GM18526 (cell line): ENCODE measurements around the gene VWA5B1.

Experiments
- POLR2A ChIP-seq: IDR thresholded peaks from 3 replicates; pipeline ENCODE4 v1.6.1; 2011; ENCODE audit not compliant: insufficient read length; ENCODE audit errors: extremely low read depth

Gene VWA5B1

DNA sequence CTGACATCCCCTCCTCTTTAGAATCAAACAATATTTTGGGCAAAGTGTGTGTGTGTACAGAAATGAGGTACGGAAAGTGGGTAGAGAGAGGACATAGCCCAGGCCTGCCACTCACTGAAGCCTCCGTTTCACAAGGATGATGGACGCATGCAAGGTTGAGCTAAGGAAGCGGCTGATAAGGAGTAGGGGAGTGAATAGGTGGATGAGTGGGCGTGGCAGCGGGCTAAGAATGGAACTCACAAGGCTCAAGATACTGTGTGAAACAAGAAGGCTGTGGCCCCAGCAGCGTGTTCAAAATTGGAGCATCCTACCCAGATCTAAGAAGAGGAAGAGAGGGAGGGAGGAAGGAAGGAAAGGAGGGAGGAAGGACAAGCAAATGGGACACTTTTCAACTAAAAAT lies 37.5 kb downstream of the VWA5B1 start:
- TF ChIP-seq POLR2A = no peak

DNA sequence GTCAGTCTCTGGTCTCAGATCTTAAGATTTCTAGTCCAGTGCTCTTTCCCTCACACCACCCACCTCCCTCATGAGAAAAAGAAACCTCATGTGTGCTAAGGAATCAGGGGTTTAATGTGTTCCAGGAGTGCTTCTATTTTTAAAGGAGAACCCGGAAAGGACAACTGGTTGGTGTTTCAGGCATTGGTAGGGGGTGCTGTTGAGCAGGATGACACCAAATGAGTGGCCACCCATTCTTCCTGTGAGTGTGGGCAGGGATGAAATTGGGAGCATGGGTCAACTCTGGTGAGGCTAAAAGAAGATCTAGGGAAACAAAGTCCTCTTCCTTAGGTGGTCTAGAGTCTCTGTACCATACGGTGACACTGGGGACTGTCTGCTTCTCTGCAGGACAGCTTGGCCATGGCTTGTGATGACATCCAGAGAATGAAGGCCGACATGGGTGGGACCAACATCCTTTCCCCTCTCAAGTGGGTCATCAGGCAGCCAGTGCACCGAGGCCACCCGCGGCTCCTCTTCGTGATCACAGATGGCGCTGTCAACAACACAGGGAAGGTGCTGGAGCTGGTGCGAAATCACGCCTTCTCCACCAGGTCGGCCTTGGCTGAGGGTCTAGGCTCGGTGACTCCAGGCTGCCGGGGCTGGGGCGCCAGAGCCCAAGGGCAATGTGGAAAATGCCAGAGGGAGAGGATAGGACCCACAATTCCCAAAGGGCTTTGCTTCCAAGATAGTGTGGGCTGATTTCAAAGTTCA lies 39.3 kb downstream of the VWA5B1 start:
- no peak for TF ChIP-seq POLR2A

DNA sequence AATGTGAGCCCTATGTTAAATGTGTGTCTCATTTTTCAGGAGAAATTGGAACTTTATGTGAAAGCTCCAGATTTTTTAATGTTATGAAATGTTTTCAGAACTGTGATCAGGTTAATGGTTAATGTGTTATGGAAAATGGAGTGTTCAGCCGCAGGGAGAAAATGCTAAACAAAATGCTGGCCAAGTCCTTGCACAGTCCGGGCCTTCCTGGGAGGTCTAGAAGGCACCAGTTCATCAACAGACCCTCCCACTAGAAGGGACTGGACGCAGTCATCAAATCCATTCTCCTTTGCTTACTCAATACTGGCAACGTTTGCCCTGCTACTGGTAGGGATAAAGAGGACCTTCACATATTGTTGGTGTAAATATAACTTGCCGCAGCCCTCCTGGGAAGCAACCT lies 43.4 kb downstream of the VWA5B1 start:
- TF ChIP-seq POLR2A = no peak

- TF ChIP-seq POLR2A = no peak
Observed at GRCh38 chr1:20336105-20336605, 45.5 kb downstream of the VWA5B1 start.

GRCh38 chr1:20337581-20337980 lies 46.9 kb downstream of the VWA5B1 start:
- no peak for TF ChIP-seq POLR2A

DNA sequence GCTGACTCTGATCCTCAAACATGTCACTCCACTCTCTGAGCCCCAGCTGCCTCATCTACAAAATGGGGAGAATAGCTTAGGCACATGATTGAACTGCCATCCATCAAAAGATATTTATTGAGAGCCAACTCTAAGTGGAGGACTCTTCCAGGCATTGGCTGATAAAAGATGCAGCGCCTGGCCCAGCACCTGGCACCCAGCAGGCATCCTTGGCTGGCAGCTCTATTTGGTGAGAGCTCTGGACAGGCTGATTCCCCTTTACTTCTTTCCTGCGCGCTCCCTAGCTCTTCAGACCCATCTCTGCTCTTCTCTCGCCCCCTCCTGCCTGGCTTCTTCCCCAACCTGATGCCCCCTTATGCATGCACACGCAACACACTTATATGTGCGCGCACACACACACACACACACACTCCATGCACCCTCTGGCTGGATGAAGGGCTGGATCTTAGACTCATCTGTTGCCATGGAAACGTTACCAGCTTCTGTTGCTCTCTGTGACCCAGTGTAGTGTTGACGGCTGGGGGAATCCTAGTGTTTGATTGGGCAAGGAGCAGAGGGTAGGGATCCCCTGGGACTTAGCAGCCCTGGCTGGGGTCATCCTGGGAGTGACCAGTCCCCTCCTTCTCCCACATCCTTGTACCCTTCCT lies 49.3 kb downstream of the VWA5B1 start:
- no peak for TF ChIP-seq POLR2A

DNA sequence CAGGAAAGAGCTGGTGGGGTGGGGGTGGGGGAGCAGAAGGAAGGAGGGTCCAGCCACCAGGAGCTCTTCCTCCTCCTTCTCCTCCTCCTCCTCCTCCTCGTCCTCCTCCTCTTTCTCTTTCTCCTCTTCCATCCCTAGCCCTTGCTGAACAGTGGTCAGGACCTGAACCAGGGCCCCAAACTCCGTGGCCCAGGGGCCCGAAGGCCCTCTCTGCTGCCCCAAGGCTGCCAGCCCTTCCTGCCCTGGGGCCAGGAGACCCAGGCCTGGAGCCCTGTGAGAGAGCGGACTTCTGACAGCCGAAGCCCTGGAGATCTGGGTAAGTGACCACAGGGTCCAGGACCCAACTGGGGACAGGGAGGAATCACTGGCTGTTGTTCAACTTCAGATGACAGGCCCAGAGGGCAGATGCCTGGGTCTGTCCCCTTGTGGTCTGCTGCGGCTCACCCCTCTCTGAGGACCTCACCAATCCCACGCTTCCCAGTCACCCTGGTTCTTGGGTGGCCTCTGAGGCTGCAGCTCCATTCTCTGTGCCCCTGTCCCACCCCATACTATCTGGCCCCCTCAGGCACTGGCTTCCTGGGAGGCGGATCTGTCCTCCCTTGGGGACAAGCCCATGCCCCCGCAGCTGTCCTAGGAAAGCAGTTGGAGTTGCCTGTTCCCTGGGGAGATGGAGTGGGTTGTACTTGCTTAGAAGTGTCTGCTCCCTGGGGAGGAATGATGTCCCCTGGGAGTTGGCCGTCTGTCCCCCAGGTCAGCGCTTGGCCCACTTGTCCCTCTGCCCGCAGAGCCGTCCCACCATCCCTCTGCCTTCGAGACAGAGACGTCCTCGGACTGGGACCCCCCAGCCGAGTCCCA lies 51.8 kb downstream of the VWA5B1 start:
- TF ChIP-seq POLR2A = no peak

GRCh38 chr1:20343149-20343937 lies 52.7 kb downstream of the VWA5B1 start:
- no peak for TF ChIP-seq POLR2A

- TF ChIP-seq POLR2A = no peak
Observed at GRCh38 chr1:20343938-20344302, 53.2 kb downstream of the VWA5B1 start.

- no peak for TF ChIP-seq POLR2A
Observed at GRCh38 chr1:20344738-20345137, 54.1 kb downstream of the VWA5B1 start.

DNA sequence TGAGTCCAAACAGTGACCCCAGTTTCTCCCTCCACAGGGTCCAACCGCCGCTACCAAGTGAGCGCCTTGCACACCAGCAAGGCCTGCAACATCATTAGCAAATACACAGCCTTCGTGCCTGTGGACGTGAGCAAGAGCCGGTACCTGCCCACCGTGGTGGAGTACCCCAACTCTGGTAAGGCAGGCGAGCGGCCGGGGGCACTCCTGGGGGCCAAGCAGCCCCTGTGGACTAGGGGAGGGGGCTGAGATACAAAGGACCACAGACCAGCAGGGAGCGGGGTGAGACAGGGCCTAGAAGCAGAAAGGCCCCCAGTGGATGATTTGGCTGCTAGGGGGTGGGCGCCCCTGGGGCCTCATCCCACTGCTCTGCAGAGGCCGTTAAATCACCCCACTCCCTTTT lies 54.7 kb downstream of the VWA5B1 start:
- no peak for TF ChIP-seq POLR2A

- no peak for TF ChIP-seq POLR2A
Observed at GRCh38 chr1:20346433-20346832, 55.8 kb downstream of the VWA5B1 start.

DNA sequence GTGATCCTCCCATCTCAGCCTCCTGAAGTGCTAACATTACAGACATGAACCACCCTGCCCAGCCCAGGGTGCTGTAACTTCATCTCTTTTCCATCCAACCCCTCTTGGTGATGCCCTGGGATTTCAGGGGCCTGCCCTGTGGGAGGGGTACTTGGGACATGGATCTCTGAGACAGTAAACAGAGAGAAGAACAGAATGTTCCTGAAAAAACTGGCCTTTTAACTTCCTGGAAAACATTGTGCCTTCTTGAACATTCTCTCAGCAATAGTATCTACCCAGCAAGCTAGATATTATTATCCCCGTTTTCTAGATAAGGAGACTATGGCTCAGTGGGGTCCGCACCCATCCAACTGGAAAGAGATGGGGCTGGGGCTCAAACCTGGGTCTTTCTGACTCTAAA lies 57.0 kb downstream of the VWA5B1 start:
- TF ChIP-seq POLR2A = no peak

GRCh38 chr1:20348326-20348915 lies 57.7 kb downstream of the VWA5B1 start:
- no peak for TF ChIP-seq POLR2A

- TF ChIP-seq POLR2A = no peak
Observed at GRCh38 chr1:20349561-20349960, 58.9 kb downstream of the VWA5B1 start.
